K562 (cell line): ENCODE measurements around the gene ADAM15. TPM values are rescaled to one million over a fixed set of nuclear protein-coding genes. Genes with fewer than 3 reads are reported as not detected.

Experiments
- ATF1 ChIP-seq, 2 experiments: fragments of 450-650 bp in 1 of 2; IDR thresholded peaks; 2 replicates each; pipeline ENCODE4 v1.6.1; 2016; ENCODE audit warnings: missing compliant biosample characterization in 1 of 2, missing genetic modification characterization in 1 of 2
- CHCHD3 ChIP-seq: fragments of 250-450 bp; sonication (Bioruptor Pico); IDR thresholded peaks from 2 replicates; pipeline ENCODE4 v2.1.2; 2022; ENCODE audit warnings: mild to moderate bottlenecking
- CTBP1 ChIP-seq: fragments of 450-650 bp; IDR thresholded peaks from 2 replicates; pipeline ENCODE4 v1.6.1; 2016; ENCODE audit warnings: borderline replicate concordance
- ETS1 ChIP-seq: conservative IDR thresholded peaks from 2 replicates; pipeline ENCODE4 v1.6.1; 2011; ENCODE audit warnings: low read depth, mild to moderate bottlenecking, low read length; ENCODE audit not compliant: control insufficient read depth
- HMGXB4 ChIP-seq: sonication (generic); formaldehyde crosslinking; IDR thresholded peaks from 2 replicates; pipeline ENCODE4 v1.8.1; 2023; ENCODE audit warnings: mild to moderate bottlenecking, missing genetic modification reagents
- L3MBTL2 ChIP-seq: fragments of 450-650 bp; IDR thresholded peaks from 2 replicates; pipeline ENCODE4 v1.6.1; 2016; ENCODE audit warnings: mild to moderate bottlenecking, moderate library complexity
- MXD1 ChIP-seq: fragments of 250-450 bp; sonication (Bioruptor Pico); IDR thresholded peaks from 2 replicates; pipeline ENCODE4 v1.8.0; 2021; ENCODE audit warnings: borderline replicate concordance, mild to moderate bottlenecking, moderate library complexity; ENCODE audit not compliant: poor library complexity, severe bottlenecking
- RAD21 ChIP-seq, 2 experiments: fragments of 250-450 bp in 1 of 2; fragments of 450-650 bp in 1 of 2; sonication (Bioruptor Pico) in 1 of 2; formaldehyde crosslinking in 1 of 2; IDR thresholded peaks in 1 of 2; conservative IDR thresholded peaks in 1 of 2; 2 replicates each; pipeline versions ENCODE4 v1.4.0 to v1.8.0; 2020 to 2022; ENCODE audit warnings: mild to moderate bottlenecking in 2 of 2, moderate library complexity in 1 of 2
- RBM22 ChIP-seq: fragments of 200-400 bp; formaldehyde crosslinking; IDR thresholded peaks from 2 replicates; pipeline ENCODE4 v1.6.1; 2018; ENCODE audit warnings: low read length, low read depth; ENCODE audit not compliant: poor library complexity, severe bottlenecking
- RREB1 ChIP-seq: fragments of 250-450 bp; sonication (Bioruptor Pico); IDR thresholded peaks from 2 replicates; pipeline ENCODE4 v1.4.0; 2020
- SMARCB1 ChIP-seq: IDR thresholded peaks from 2 replicates; pipeline ENCODE4 v1.6.1; 2011; ENCODE audit warnings: improper control_type of control experiment, low read depth; ENCODE audit not compliant: insufficient read length
- TBP ChIP-seq: optimal IDR thresholded peaks from 2 replicates; pipeline ENCODE3; 2011; ENCODE audit warnings: low read depth, low read length, improper control_type of control experiment
- TCF3 ChIP-seq: sonication (generic); formaldehyde crosslinking; IDR thresholded peaks from 2 replicates; pipeline ENCODE4 v1.4.0; 2020; ENCODE audit warnings: mild to moderate bottlenecking, missing genetic modification reagents
- ZBTB2 ChIP-seq: fragments of 450-650 bp; IDR thresholded peaks from 2 replicates; pipeline ENCODE4 v1.6.1; 2016; ENCODE audit warnings: antibody characterized with exemption
- ZNF3 ChIP-seq: fragments of 250-450 bp; sonication (Bioruptor Pico); IDR thresholded peaks from 2 replicates; pipeline ENCODE4 v1.5.0; 2021; ENCODE audit warnings: mild to moderate bottlenecking, moderate library complexity
- polyA plus RNA-seq, 8 experiments: library from polyadenylated mRNA; depleted of rRNA in 4 of 8; stranded (reverse) in 5 of 8; unstranded in 3 of 8; fragments of >200 nt; fragmentation: Nextera tagmentation in 2 of 8; fragmentation: Illumina TruSeq in 1 of 8; extraction: Ambion mirVana in 2 of 8; extraction: Trizol in 1 of 8; gene quantifications; 2 replicates each; pipeline versions ENCODE4 v1.2.1 to v1.2.3, GENCODE V29; 2011 to 2014; ENCODE audit warnings: inconsistent platforms in 1 of 8, missing spikeins in 1 of 8
- total RNA-seq, 7 experiments: library from RNA; depleted of rRNA in 6 of 7; stranded (reverse); fragments of >200 nt in 6 of 7; fragmentation: Illumina TruSeq in 2 of 7; extraction: Trizol in 2 of 7; gene quantifications; 2 replicates each; pipeline versions ENCODE4 v1.2.1 to v1.2.3, GENCODE V29; 2011 to 2021; ENCODE audit warnings: low replicate concordance in 1 of 7

Gene ADAM15
- total and polyA plus RNA-seq, 9 of the 15 experiments (the other 6 are each of a cell fraction or from before 2014, with no cell fraction given) = 0.69 to 72.3 (median 32.8) TPM

GRCh38 chr1:155017041-155017945, 33.8 kb upstream of the ADAM15 start (continued):
- TF ChIP-seq HMGXB4 (CRISPR knock-in tag) (peak; percentile 91; the same call in 1 of the 2 replicates), MXD1 (CRISPR knock-in tag) (no peak), RBM22 (peak; percentile 98), CHCHD3 (CRISPR knock-in tag) (no peak), ZBTB2 (peak; percentile 63; the same call in 1 of the 2 replicates), SMARCB1 (no peak), ATF1 (CRISPR knock-in tag; IDR thresholded peaks at IDR 0.05) (no peak), ATF1 (tag; IDR thresholded peaks at IDR 0.05) (peak; percentile 67), RREB1 (no peak), TBP (peak; percentile 18), ZNF3 (CRISPR knock-in tag) (no peak), L3MBTL2 (peak; percentile 64; the same call in 1 of the 2 replicates), ETS1 (peak; percentile 25; the same call in 1 of the 2 replicates), RAD21 (CRISPR knock-in tag; conservative IDR thresholded peaks at IDR 0.05 in 1 of 2, IDR thresholded peaks at IDR 0.05 in 1 of 2) (peak; percentile 92 to 96), TCF3 (CRISPR knock-in tag) (no peak; the same call in 1 of the 2 replicates), CTBP1 (peak; percentile 99)
